HL-60/S4 treated with retinoic acid at 250 ng/mL for 4 days and 3 days (cell line): ENCODE results near the gene ZIC1.

Experiments used
- in situ Hi-C: fragments of 300-500 bp; cut with MboI; formaldehyde crosslinking; loops from 2 replicates; pipeline ENCODE4 v1.7.0; 2022; ENCODE audit warnings: low sequenced_read_pairs

ZIC1 gene

GRCh38 chr3:147408188-147409100, 721 bp upstream of the ZIC1 start:
- in situ Hi-C loops, result no loop called here

- in situ Hi-C loops, result no loop called here
Measured at GRCh38 chr3:147410116-147410525, 956 bp downstream of the ZIC1 start.

- in situ Hi-C loops, result no loop called here
Measured at GRCh38 chr3:147410526-147411237, 1.5 kb downstream of the ZIC1 start.

GRCh38 chr3:147411238-147411814, 2.2 kb downstream of the ZIC1 start:
- in situ Hi-C loops, result no loop called here

DNA sequence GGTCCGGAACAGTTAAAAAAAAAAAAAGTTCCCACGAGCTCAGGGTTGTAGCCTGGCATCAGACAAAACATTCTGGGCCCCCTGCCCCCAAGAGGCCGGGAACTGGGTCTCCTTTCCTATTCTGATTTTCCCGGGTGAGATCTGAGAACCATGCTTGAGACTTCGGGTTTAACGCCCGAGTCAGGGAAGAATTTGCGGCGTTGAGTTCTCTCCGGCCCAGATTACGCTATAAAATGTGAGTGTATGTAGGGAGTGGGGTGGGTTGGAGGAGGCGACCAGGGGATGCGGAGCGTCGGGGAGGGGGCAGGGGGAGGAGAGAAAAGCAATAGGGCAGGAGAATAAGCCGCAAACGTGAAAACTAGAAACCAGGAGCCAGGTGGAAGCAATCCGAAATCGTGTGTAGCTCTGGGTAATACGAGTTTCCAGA, 2.7 kb downstream of the ZIC1 start:
- in situ Hi-C loops, result no loop called here

DNA sequence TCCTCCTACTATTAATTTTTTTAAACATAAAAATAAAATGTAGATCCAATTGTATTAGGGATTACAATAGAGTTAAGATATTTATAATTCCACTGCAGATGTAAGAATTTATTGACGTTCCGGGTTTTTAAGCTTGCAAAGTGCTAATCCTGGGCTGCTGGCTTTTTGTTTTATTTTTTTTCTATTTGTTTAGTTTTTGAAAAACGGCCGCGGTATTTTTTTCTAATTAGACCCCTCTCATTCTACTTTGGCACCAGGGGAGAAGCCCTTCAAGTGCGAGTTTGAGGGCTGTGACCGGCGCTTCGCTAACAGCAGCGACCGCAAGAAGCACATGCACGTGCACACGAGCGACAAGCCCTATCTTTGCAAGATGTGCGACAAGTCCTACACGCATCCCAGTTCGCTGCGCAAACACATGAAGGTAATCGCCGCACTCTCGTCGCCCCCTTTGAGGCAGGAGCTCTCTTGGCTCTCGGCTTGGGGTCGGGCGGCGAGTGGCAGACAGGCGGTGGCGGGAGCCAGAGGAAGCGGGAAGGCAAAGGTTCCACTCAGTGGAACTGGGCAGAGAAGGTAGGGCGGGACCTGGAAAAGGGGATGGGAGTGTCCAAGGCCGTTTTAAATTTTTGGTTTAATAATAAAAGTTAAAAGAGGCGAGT, 3.2 kb downstream of the ZIC1 start:
- in situ Hi-C loops, result no loop called here

GRCh38 chr3:147412917-147413685, 3.9 kb downstream of the ZIC1 start:
- in situ Hi-C loops, result no loop called here

- in situ Hi-C loops, result no loop called here
Measured at GRCh38 chr3:147413686-147414389, 4.7 kb downstream of the ZIC1 start.

GRCh38 chr3:147414390-147415138, 5.4 kb downstream of the ZIC1 start:
- in situ Hi-C loops, result no loop called here

GRCh38 chr3:147415286-147415685, 6.1 kb downstream of the ZIC1 start:
- in situ Hi-C loops, result no loop called here

- in situ Hi-C loops, result no loop called here
Measured at GRCh38 chr3:147415874-147416273, 6.7 kb downstream of the ZIC1 start.

GRCh38 chr3:147416931-147417330, 7.8 kb downstream of the ZIC1 start:
- in situ Hi-C loops, result no loop called here

GRCh38 chr3:147417551-147418295, 8.6 kb downstream of the ZIC1 start:
- in situ Hi-C loops, result no loop called here

DNA sequence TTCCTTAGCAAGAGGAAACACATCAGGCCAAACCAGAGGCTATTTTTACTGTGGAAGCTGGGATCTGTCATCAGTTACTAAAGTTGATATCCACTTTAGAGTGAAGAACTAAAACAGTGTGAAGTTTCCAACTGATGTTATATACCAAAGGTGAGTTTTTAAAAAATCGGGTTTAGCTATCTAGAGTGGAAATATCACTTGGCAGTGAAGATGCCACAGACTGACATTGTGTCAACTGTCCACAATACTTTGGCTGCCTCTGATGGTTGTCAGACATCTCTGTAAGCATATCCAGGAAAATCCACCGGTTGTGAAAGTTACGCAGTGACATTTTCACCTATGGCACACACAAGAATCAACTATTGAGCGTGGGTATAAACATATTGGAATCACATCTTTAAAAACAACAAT, 9.2 kb downstream of the ZIC1 start:
- in situ Hi-C loops, result no loop called here

GRCh38 chr3:147418808-147419701, 9.9 kb downstream of the ZIC1 start:
- in situ Hi-C loops, result no loop called here

- in situ Hi-C loops, result no loop called here
Measured at GRCh38 chr3:147419781-147420224, 10.6 kb downstream of the ZIC1 start.
